ENCODE results near the gene SIAH3. TPM values are rescaled to one million over a fixed set of nuclear protein-coding genes. Genes with fewer than 3 reads are reported as not detected.

SIAH3 gene
- total RNA-seq, 1 donor from 2014 or later = 0.10 TPM

- no peak for DNase-seq
Observed at GRCh38 chr13:45733361-45733760, 118.2 kb downstream of the SIAH3 start.

- DNase-seq = no peak
Observed at GRCh38 chr13:45732916-45733315, 118.6 kb downstream of the SIAH3 start.

- DNase-seq = no peak
Observed at GRCh38 chr13:45731455-45731854, 120.1 kb downstream of the SIAH3 start.

GRCh38 chr13:45728759-45729158 lies 122.8 kb downstream of the SIAH3 start:
- DNase-seq = no peak

Small RNAs within 50 kb of the gene (small RNA-seq; reads per million reads assigned to genes)
- not detected for gene RF00017 (ENCODE audit: low replicate concordance)

Other genes starting within 250 kb of the SIAH3 start
- gene ERICH6B, start 236.0 kb downstream of the SIAH3 start, total RNA-seq = not detected
- gene CBY2, start 149.4 kb downstream of the SIAH3 start, total RNA-seq = not detected
- 32.5 TPM for gene ZC3H13, start 201.0 kb upstream of the SIAH3 start, total RNA-seq